Stimulated activated CD4-positive, alpha-beta T cell treated with anti-CD3 and anti-CD28 coated beads, Interleukin-2, amount 100 ng/mL, for 48 hours (primary cell): ENCODE results near the gene ARFGAP1.
"Not testable (repeated sequence)": the region's sequence is repeated elsewhere in the genome, so short reads cannot be mapped to it uniquely, and the experiment has no call there.

Experiments
- DNase-seq, 2 donors: peaks; one replicate each; pipeline ENCODE4 v3.0.0-alpha.2; 2020

The ARFGAP1 gene

GRCh38 chr20:63322146-63322932 is 49.7 kb downstream of the ARFGAP1 start:
- no peak for DNase-seq

GRCh38 chr20:63322933-63323273 is 50.3 kb downstream of the ARFGAP1 start:
- no peak for DNase-seq

DNA sequence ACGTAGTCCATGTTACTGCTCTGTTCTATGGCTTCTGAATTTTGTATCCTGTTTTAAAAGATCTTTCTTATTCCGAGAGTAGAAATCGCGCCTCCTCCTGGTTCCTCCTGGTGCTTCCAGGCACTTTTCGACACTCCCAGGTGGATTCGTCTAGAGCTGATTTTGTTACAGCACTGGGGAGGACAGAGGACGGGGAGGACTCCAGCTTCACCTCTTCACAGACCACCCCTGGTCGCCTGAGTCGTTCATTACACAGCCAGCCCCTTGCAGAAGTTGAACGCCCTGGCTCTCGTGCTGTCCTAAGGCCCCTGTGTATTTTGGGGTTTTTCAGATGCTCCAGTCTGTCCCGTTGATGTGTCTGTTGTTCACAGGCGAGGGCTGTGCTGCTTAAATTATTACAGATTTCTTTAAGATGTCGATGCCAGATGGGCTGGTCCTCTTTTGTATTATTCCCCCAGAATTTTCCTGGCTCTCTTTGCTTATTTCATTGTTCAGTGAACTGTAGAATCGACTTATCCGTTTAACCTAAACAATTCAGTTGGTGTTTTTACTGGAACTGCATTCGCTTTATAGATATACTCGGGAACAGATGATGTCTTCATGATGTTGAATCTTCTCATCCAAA is 50.9 kb downstream of the ARFGAP1 start:
- no peak for DNase-seq

GRCh38 chr20:63325021-63325471 is 52.4 kb downstream of the ARFGAP1 start:
- DNase-seq = no peak

DNA sequence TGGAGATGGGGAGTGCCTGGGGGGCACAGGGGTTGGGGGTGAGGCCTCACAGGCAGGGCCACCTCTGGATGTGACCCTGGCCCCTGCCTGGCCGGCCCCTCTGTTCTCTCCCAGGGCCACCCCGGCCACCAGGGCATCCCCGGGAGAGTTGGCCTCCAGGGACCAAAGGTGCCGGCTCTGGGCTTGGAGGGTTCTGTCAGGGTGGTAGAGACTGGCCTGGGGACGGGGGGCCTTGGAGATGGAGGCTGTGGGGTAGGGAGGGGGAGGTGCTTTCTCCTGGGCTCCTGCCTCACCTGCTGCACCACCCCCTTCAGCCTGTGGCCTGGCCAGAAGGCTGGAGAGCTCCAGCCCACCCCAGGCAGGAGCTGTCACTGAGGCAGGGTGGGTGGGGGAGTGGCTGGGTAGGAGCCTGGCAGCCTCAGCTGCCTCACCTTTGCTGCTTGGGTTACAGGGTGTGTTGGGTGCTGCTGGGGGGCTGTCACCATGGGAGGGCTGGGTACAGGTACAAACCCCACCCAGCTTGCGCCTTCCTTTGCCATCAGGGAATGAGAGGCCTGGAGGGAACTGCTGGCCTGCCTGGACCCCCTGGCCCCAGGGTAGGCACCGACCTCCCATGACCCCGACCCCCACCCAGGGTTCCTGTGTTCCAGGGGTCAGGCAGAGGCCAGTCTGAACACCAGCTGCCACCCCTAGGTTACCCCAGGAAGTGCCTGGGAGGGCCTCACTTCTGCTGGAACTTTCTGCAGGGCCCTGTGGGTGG is 53.1 kb downstream of the ARFGAP1 start:
- DNase-seq = no peak

DNA sequence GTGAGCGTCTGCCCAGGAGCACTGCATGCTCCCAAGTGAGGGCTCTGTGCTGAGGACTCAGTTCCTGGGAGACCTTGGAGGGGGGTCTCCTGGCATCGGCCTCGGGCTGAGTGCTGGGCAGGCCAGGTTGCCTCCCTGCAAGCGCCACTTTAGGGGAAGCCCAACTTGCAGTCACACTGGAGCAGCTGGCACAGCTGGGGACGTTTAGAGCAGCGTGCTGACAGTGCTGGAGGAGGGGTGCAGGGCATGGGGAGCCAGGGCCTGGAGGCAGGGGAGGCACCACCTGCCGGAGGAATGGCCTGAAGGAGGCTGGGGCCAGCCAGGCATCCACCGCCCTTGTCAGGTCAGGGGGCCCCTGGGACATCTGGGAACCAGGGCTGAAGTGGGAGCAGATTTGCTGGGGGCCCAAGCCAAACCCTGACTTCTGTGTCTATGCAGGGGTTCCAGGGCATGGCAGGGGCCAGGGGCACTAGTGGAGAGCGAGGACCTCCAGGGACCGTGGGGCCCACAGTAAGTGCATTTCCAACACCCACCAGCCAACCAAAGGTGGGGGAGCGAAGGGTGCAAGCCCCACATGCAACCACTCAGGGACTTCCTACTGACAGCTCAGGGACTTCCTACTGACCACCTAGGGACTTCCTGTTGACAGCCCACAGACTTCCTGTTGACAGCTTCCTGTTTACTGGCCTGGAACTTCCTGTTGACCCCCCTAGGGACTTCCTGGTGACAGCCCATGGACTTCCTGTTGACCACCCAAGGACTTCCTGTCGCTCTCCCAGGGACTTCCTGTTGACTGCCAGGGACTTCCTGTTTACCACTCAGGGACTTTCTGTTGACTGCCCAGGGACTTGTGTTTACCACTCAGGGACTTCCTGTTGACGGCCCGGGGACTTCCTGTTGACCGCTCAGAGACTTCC is 54.0 kb downstream of the ARFGAP1 start:
- DNase-seq = no peak

DNA sequence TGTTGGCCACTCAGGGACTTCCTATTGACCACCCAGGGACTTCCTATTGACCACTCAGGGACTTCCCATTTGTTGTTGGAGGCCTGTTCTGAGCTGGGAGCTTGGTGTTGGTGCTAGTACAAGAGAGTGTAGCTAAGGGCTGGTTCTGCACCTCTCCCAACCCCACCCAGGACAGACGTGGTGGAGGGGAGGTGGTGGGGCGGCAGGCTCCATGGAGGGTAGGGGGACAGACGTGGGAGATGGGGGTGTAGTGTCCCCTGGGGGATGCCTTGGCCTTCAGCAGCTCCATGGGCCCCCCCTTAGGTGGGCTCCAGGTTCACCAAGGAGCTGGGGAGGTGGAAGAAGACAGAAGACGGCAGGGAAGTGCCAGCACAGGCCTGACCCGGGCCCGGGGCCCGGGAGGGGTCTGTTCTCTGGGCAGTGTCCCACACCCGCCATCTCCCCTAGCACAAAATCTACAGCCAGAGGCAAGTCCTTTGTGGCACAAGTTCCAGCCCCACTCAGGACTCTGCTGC is 54.7 kb downstream of the ARFGAP1 start:
- DNase-seq = no peak

GRCh38 chr20:63328026-63328700 is 55.5 kb downstream of the ARFGAP1 start:
- DNase-seq = no peak

DNA sequence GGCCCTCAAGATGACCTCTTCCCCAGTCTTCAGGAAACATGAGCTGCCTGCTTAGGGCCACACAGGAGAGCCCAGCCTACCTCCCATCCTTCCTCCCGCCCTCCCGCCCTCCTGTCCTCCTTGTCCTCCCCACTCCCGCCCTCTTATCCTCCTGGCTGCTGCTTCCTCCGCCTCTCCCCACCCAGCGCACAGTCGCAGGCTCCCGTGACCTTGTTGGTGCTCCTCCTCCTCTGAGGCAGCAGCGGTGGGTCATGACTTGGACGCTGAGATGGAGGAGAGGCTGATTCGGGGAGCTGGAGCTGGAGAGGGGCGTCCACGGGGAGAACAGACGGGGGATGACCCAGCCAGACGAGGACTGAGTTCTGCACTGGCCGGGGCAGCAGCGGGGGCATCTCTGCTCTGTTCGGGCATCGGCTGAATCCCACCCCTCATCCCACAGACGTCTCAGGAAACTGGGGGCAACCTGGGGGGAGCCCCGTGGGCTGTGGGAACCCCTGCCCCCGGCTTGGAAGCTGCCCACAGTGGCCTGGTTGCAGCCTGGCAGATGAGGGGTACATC is 56.2 kb downstream of the ARFGAP1 start:
- DNase-seq = no peak

- no peak for DNase-seq
These were observed 56.9 kb downstream of the ARFGAP1 start for GRCh38 chr20:63329331-63330083.

DNA sequence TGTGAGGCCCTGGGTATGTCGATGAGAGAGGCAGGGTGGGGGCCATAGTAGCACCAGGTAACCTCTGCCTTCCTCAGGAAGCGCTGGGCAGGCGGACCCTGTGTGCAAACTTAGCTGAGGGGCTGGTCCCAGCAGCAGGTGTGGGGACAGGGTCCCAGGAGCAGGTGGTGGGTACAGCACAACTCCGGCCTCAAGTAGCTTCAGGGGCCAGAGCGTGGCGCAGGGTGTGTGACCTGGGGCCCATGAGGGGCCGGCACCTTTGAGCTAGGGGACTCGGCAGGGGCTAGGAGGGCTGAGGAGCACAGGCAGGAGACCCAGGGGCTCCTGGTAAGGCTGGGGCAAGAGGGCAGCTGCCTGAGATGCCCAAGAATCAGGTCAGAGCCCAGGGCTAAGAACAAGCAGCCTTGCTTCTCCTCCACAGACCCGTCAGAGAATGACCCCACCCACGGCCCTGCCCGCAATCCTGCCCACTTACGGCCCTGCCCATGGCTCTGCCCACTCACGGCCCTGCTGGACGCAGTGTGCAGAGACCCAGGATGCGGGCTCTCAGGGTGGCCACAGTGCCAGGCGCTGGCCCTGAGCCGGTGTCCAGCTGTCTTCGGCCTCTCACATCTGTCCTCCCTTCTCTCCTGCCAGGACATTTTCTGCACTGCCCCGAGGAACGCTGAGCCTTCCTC is 57.6 kb downstream of the ARFGAP1 start:
- no peak for DNase-seq

GRCh38 chr20:63330940-63331339 is 58.3 kb downstream of the ARFGAP1 start:
- no peak for DNase-seq

DNA sequence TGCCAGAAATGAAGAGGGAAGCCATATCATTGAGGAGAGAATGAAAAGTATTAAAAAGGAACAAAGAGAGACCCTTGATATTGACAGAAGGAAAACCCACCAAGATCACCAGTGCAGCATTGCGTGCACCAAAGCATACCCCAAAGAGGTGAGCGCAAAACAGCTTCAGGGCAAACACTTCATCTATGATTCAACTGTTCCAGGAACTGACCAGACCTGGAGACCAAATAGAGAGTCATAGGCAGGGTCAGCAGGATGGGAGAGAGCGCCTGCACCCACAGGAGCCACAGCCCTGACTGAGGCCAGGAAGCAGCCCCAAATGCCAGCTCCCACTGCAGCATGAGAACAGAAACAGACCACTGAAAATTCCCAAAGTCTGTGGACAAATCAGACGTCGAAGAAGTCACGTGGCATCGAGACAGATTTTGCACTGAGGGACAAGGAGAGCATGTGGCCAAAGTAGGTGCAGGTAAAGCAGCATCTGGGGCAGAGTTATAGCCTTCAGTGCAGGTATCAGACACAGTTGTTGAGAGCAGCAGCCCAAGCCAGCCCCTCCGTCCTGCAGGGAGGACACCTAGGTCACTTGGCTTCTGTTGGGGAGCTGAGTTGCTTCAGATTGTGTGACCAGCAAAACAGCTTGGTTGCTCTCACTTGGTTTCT is 59.3 kb downstream of the ARFGAP1 start:
- no peak for DNase-seq

DNA sequence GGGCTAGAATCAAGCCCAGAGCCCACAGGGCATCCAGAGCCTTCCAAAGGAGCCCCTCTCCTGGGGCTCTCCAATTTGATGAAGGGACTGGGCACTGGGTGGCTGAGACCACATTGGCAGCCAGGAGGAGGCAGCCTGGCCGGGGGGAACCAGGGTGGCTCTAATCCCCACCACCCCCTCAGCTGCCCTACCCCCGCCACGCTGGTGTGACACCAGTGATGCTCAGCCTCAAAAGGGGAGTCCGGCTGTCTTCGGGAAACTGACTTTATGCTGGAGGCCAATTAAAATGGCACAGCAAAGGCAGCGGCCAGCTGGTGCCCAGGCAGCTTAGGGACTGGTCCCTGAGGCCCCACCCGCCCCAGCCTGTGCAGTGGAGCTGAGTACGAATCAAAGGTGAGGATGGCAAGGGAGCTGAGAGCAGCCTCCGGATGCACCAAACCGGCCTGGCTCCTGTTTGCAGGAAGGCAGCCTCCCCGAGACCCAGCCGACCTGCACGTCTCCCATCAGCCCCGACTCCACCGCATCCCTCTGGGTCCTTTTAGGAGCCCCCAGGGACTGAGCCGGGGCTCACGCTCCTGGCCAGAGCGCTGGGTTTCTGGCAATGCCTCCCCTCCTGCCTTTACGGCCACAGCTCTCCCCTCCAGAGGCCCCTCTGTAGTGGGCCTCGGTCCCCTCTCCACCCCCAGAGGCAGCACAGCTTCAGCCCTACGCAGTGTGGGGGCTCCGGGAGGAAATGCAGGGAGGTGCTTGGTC is 60.1 kb downstream of the ARFGAP1 start:
- no peak for DNase-seq

DNA sequence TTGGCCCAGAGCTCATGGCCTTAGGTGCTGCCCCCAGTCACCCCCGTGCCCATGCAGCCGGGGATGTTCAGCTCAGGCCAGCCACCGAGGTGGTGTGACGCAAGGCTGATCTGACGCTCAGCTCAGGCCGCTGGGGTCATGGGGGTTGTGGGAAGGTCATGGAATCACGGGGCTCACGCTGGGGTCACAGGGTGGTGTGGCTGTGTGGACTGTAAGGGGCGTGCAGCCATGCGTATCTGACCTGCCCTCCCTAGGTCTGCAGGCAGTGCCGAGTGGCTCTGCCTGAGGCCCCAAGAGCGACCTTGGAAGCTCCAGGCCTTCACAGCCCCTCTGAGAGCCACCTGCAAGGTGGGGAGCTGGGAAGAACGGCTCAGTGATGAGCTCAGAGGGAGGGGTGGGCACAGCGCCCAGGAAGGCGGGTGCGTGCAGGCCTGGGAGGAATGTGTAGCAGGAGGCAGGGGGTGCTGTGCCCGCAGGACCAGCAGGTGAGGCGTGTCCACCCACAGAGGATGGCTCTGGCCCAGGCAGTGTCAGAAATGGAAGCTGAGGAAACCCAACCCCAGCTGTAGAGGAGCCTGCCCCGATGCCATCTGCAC is 60.7 kb downstream of the ARFGAP1 start:
- DNase-seq = no peak

DNA sequence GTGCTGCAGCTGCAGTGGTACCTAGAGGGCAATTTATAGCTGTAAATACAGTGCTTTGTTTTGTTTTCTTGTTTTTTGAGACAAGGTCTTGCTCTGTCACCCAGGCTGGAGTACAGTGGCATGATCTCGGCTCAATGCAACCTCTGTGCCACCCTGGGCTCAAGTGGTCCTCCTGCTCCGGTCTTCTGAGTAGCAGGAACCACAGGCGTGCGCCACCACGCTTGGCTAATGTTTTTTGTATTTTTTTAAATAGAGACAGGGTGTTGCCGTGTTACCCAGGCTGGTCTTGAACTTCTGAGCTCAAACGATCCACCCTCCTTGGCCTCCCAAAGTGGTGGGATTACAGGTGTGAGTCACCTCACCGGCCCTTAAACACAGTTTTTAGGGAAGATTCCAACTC is 61.7 kb downstream of the ARFGAP1 start:
- no peak for DNase-seq

DNA sequence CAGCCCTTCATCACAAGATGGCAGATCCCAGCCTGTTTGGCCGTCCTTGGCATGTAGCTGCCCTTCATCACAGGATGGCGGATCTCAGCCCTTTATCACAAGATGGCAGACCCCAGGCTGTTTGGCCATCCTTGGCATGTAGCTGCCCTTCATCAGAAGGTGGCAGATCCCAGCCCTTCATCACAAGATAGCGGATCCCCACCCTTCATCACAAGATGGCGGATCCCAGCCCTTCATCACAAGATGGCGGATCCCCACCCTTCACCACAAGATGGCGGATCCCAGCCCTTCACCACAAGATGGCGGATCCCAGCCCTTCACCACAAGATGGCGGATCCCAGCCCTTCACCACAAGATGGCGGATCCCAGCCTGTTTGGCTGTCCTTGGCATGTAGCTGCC is 62.4 kb downstream of the ARFGAP1 start:
- not testable (repeated sequence) for DNase-seq

GRCh38 chr20:63335711-63336110 is 63.1 kb downstream of the ARFGAP1 start:
- no peak for DNase-seq
